Left lobe of liver (tissue), 2 donors: ENCODE measurements around the gene CACNA1B. TPM values are rescaled to one million over a fixed set of nuclear protein-coding genes. Genes with fewer than 3 reads are reported as not detected.
A peak's percentile ranks its signal among the peaks of the same experiment; 100 is the strongest.

Source experiments
- ATAC-seq: fragments of 200-7000 bp; cut with Tn5 transposase; one replicate; pipeline ENCODE4 v1.9.1; 2020; ENCODE audit warnings: mild to moderate bottlenecking, moderate library complexity
- DNase-seq: peaks from one replicate; pipeline ENCODE4 v3.0.0-alpha.2; 2020; ENCODE audit warnings: low spot score
- total RNA-seq: library from RNA; stranded (reverse); gene quantifications from one replicate; pipeline ENCODE4 v1.2.1, GENCODE V29; 2021
- donor health status: DM: no; HTN: no; CAD: no; lungs with moderate emphysema.
- donor health status: DM: no; HTN: yes; CAD: no.

The CACNA1B gene
- total RNA-seq, 1 donor from 2014 or later: not detected

- DNase-seq (peak; percentile 32), ATAC-seq (no peak)
These were observed 147.3 kb downstream of the CACNA1B start for GRCh38 chr9:138024831-138025291.

- no peak for ATAC-seq
- peak; percentile 28 for DNase-seq
These were observed 147.8 kb downstream of the CACNA1B start for GRCh38 chr9:138025417-138025816.

- ATAC-seq (no peak), DNase-seq (no peak)
These were observed 148.3 kb downstream of the CACNA1B start for GRCh38 chr9:138025908-138026307.

DNA sequence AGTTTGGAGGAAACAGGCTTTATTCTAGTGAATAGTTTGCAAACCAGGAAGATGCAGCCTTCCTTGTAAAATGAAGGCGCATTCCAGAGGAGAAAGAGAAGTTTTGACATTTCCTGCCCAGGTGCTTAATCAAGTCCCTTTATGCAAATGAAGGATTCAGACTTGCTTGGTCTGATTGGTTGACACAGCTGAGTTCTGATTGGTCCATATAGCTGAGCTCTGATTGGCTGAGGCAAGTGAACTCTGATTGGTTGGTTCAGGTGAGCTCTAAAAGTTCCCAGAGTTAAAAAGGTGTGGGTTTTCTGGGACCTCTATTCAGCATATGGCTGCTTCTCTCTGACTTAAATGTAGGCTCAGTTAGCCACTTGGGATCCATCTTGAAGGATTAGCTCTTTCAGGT is 151.0 kb downstream of the CACNA1B start:
- DNase-seq (no peak), ATAC-seq (no peak)

GRCh38 chr9:138031186-138031585 is 153.6 kb downstream of the CACNA1B start:
- no peak for ATAC-seq

DNA sequence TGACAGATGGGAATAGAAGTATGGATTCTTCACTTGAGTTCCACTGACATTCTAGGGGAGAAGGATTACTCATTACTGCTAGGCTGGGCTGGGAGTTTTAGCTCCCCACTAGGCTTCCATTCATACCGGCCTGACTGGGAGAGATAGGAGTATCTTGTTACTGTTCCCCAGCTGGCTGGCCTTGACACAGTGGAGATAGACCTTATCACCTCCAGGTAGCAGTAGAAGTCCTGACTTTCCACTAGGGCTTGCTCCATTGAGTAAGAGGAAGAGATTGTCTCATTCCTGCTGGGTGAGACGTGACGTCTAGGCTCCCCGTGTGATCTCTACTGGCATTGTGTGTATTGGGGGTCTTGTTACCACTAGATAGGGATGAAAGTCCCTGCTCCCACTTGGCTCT is 156.4 kb downstream of the CACNA1B start:
- DNase-seq (peak; percentile 26), ATAC-seq (no peak)

More at GRCh38 chr9:138031186-138031585, 153.6 kb downstream of the CACNA1B start:
- DNase-seq: no peak

DNA sequence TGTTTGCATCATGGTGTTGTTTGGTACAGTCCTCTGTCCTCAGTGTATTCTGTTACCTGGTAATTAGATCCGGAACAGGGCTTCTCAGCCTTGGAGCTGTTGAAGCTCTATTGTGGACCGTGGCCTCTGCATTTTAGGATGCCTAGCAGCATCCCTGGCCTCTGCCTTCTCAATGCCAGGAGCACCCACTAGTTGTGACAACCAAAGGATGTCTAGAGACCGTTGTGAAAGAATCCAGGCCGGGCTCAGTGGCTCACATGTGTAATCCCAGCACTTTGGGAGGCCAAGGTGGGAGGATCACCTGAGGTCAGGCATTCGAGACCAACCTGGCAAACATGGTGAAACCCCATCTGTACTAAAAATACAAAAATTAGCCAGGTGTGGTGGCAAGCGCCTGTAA is 159.6 kb downstream of the CACNA1B start:
- peak; percentile 27 for DNase-seq
- no peak for ATAC-seq

DNA sequence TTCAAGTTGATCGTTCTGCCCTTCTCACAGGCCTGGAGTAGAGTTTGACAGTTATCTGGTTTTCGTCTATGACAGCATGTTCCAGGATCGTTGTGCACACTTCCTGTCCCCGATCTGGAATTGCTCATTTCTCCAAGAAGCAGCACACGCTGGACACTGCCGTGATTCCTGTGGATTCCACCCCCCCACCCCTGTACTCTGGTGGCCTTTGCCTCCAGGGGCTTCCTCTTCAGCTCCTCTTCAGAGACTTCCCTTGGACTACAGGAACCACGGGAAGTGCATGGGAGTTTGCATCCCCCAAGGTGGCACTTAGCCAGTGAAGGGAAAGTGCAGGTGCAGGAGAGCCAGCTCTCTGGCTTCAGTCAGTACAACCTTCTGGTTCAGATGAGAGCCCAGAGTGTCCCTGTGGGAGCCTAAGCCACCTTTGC is 160.7 kb downstream of the CACNA1B start:
- ATAC-seq: no peak
- DNase-seq: peak; percentile 41

DNA sequence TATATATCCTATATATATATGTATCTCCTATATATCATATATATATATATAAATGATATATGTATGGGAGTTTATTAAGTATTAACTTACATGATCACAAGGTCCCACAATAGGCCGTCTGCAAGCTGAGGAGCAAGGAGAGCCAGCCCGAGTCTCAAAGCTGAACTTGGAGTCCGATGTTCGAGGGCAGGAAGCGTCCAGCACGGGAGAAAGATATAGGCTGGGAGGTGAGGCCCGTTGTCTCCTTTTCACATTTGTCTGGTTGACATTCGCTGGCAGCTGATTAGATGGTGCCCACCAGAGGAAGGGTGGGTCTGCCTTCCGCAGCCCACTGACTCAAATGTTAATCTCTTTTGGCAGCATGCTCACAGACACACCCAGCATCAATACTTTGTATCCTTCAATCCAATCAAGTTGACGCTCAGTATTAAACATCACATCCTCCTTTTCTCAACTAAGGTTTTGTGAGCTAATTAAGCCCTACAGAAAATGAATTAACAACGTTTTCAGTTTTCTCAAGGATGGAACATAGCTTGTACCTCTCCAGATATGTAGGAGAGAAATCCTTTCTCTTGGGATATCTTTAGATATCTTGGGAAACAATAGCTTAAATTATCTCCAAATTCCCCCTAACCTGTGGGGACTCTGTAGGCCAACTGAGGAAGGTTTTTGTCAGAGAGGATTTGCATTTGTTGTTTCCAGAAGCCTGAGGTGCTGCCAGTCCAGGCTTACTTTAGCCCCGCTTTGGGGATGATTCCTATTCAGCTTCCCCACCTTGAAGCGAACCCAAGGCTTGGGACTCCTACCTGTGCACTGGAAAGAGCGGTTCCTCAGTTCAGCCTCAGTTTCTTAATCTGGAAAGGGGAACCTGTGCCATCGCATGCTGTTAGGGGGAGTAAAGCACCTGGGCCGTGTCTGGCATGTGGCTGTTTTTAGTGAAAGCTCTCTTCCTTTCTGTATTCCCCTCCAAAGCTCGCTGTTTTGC is 163.2 kb downstream of the CACNA1B start:
- DNase-seq: no peak
- no peak for ATAC-seq

DNA sequence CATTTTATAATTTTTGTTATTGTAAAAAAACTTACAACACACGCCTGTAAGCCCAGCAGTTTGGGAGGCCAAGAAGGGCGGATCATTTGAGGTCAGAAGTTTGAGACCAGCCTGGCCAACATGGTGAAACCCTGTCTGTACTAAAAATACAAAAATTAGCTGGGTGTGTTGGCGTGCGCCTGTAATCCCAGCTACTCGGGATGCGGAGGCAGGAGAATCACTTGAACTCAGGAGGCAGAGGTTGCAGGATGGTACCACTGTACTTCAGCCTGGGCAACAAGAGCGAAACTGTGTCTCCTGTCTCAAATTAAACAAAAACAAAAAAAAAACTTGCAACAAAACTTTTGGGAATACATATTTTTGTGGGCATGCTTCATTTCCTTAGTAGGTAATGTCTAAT is 164.6 kb downstream of the CACNA1B start:
- DNase-seq (no peak), ATAC-seq (no peak)

DNA sequence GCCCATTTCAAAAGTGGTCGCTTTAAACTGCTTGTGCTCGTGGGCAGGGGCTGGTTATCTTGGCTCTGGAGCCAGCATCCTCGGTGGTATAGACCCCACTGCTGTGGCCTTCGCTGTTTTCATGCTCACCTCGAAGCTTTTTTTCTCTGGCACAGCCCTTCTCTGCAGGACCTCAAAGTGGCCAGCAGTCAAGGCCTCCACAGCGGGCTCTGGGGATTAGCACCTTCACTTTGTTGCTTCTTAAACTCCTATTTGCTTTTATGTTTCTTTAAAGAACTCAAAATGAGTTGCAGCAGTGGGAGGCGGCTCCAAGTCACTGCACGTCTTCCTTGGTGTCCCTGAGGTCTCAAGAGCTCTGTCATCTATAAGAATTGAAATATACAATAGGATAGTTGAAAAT is 165.1 kb downstream of the CACNA1B start:
- no peak for DNase-seq
- ATAC-seq: no peak

- peak; percentile 18 for DNase-seq
- ATAC-seq: no peak
These were observed 165.5 kb downstream of the CACNA1B start for GRCh38 chr9:138043061-138043410.

GRCh38 chr9:138043411-138044345 is 166.1 kb downstream of the CACNA1B start:
- no peak for ATAC-seq

GRCh38 chr9:138044485-138045383 is 167.2 kb downstream of the CACNA1B start:
- DNase-seq: peak; percentile 44
- no peak for ATAC-seq

More at GRCh38 chr9:138043411-138044345, 166.1 kb downstream of the CACNA1B start:
- DNase-seq: peak; percentile 37

DNA sequence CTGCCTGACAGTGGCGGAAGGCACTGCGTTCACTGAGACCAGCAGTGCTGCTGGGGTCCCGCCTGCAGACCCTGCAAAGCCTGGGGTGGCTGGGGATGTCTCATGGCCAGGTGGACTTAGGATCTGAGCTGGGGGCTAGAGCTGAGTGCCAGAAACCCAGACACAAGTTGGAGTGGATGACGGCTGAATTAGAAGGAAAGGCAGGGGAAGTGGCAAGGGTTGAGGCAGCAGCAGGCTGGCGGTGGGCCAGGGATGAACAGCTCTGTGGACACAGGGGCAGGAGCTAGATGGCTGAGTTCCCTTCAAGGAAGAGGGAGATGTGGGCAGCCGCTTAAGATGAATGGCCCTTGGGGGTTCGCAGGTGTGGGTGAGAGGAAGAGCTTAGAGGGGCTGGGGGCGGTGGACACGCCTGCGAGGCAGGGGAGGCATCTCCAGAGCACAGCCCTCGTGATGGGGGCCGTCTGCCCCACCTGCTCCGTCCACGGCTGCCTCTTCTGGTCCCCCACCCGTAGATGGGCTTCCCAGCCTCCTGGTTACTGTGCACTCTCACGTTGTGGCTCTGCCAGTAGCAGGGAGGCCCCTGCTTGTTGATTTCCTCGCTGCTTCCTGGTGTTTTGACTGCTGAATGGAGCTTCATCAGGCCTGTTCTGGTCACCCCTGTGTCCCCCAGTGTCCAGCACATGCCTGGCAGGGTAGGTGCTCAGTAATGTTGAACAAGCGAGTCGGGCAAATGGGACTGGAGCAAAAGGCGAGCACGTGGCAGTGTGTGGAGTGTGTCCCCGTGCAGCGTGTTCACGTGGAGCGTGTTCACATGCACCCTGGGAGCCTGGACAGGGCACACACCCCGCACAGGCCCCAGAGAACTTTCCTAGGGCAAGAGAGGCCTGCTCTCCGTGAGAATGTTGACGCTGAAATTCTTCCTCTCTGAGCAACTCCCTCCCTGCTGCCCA is 168.2 kb downstream of the CACNA1B start:
- DNase-seq (peak; percentile 41), ATAC-seq (no peak)

- ATAC-seq: no peak
- peak; percentile 36 for DNase-seq
These were observed 169.2 kb downstream of the CACNA1B start for GRCh38 chr9:138046641-138047301.

DNA sequence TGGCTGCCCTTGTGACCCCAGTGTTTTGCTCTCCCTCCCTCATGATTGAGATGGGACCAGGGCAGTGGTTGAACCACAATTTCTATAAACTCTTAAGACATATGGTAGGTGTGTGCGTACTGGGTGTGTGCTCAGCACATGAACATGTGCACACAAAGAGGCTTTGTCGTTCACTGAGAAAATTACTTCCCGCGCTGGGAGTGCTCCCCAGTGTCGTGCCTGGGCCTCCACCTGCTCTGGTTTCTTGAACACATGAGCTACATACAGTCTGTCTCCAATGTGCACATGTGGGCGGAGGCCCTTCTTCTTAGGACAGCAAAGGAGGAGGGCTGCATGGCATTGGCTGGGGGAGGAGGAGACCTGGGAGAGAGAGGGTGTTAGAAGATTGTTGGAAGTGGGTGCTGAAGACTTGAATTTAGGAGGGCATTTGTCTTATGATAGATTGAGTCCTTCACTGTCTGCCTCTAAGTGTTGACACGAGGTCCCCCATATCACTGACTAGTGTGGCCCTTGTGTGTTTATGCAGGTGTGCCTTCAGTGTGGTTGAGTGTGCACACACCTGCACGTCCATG is 170.0 kb downstream of the CACNA1B start:
- DNase-seq: peak; percentile 26
- no peak for ATAC-seq

GRCh38 chr9:138048184-138048583 is 170.6 kb downstream of the CACNA1B start:
- DNase-seq (peak; percentile 26), ATAC-seq (no peak)
